ENCODE results near the gene ORC3. TPM values are rescaled to one million over a fixed set of nuclear protein-coding genes. Genes with fewer than 3 reads are reported as not detected.

ORC3 gene
- total RNA-seq, 2 donors from 2014 or later, result 8.2 to 14.8 TPM

DNA sequence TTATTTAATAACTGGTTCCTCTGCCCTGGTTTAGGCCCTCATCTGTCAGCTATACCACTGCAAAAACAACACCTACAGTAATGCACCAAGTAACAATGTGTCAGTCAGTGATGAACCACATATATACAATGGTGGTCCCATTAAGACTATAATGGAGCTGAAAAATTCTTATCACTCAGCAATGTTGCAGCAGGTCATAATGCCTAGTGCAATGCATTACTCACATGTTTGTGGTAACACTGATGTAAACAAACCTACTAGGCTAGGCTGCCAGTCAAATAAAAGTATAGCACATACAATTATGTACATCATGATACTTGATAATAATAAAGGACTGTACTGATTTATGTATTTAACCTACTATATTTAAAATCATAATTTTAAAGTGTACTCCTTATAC lies 31.5 kb upstream of the ORC3 start:
- peaks cover 3 to 13% of the 10 kb centered on the region in 2 donors for H3K36me3 ChIP-seq (replicated peaks in 1 of 2; ENCODE audit: insufficient read depth in 1 of 2, low read depth in 2 of 2)
- TF ChIP-seq POLR2A (IDR thresholded peaks at IDR 0.05), result no peak
- TF ChIP-seq, protein P1, sequence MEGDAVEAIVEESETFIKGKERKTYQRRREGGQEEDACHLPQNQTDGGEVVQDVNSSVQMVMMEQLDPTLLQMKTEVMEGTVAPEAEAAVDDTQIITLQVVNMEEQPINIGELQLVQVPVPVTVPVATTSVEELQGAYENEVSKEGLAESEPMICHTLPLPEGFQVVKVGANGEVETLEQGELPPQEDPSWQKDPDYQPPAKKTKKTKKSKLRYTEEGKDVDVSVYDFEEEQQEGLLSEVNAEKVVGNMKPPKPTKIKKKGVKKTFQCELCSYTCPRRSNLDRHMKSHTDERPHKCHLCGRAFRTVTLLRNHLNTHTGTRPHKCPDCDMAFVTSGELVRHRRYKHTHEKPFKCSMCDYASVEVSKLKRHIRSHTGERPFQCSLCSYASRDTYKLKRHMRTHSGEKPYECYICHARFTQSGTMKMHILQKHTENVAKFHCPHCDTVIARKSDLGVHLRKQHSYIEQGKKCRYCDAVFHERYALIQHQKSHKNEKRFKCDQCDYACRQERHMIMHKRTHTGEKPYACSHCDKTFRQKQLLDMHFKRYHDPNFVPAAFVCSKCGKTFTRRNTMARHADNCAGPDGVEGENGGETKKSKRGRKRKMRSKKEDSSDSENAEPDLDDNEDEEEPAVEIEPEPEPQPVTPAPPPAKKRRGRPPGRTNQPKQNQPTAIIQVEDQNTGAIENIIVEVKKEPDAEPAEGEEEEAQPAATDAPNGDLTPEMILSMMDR (IDR thresholded peaks at IDR 0.05), result no peak

DNA sequence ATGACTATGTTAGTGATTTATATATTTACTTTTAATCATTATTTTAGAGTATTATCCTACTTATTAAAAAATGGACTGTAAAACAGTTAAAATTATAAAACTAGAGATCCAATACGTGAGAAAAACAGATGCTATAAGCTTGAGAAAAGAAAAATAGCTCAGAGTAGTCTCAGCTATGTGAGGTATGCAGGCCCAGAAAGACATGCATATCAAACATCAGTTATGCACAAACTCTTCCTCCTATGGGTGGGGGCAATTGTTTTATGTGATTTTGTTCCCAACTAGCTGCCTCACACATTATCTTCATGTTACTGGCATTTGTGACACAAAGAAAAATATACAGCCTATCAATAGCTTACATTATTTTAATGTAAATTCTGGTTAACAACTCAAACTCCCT lies 28.9 kb upstream of the ORC3 start:
- no peak overlapping the region for H3K4me3 ChIP-seq
- peaks cover 5 to 12% of the 10 kb centered on the region in 2 donors for H3K36me3 ChIP-seq (replicated peaks in 1 of 2; ENCODE audit: insufficient read depth in 1 of 2, low read depth in 2 of 2)
- no peaks in the 10 kb centered on the region for H3K27me3 ChIP-seq
- H3K27ac ChIP-seq, result no peak overlapping the region
- DNase-seq, result no peak
- H3K9me3 ChIP-seq, result no peaks in the 10 kb centered on the region
- 77 to 90% methylated on average over 1 of the region's 1 CpG for WGBS, 2 donors
- TF ChIP-seq, protein P1 (IDR thresholded peaks at IDR 0.05), result no peak
- no peak for TF ChIP-seq POLR2A (IDR thresholded peaks at IDR 0.05)
- intact Hi-C loops (cut with DNase I), result no loop called here
- no peak for ATAC-seq
- H3K4me1 ChIP-seq, result no peaks in the 10 kb centered on the region

More for the DNA sequence above, 31.5 kb upstream of the ORC3 start:
- no peaks in the 10 kb centered on the region for H3K9me3 ChIP-seq
- H3K27me3 ChIP-seq, result no peaks in the 10 kb centered on the region
- DNase-seq, result no peak
- H3K27ac ChIP-seq, result no peak overlapping the region
- ATAC-seq, result no peak
- H3K4me3 ChIP-seq, result no peak overlapping the region
- intact Hi-C loops (cut with DNase I), result no loop called here
- no peaks in the 10 kb centered on the region for H3K4me1 ChIP-seq

DNA sequence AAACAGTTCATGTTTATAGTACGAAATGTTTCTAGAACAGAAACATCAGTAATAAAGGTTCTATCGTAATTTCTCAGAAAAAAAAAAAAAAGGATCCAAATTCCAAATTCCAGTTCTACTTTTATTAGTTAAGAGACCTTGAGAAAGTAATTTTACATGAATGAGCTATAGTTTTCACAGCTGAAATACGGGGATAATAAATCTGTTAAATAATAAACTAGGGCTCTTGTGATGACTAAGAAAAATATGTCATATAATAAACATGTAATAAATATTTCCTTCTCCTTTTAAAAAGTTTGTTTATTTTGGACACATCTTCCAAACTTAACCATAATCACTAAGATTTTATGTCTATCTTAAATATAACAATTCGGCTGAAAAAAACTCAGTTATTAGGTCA lies 17.9 kb upstream of the ORC3 start:
- DNase-seq (no peak), ATAC-seq (no peak)
- Histone ChIP-seq H3K36me3 (replicated peaks in 1 of 2; ENCODE audit: insufficient read depth in 1 of 2, low read depth in 2 of 2) (no peaks in the 10 kb centered on the region), H3K4me1 (peaks cover 6% of the 10 kb centered on the region), H3K4me3 (no peak overlapping the region), H3K27me3 (no peaks in the 10 kb centered on the region), H3K9me3 (no peaks in the 10 kb centered on the region), H3K27ac (no peak overlapping the region)
- intact Hi-C loops (cut with DNase I), result no loop called here
- WGBS, 2 donors, result 52 to 59% methylated on average over 4 of the region's 4 CpGs
- no peak for TF ChIP-seq POLR2A (IDR thresholded peaks at IDR 0.05)
- TF ChIP-seq, protein P1 (IDR thresholded peaks at IDR 0.05), result no peak

DNA sequence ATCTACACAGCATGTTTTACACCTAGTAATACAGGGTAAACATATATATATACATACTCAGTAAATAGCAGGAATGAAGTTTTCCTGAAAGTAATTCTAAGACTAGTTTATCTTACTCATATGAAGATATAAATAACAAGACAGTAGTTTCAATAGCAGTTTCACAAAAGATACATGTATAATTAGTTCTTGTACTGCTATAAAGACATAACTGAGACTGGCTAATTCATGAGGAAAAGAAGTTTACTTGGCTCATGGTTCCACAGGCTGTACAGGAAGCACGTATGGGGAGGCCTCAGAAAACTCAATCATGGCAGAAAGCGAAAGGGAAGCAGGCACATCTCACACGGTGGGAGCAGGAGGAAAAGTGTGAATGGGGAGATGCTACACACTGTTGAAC lies 17.1 kb upstream of the ORC3 start:
- no peak for DNase-seq
- no peaks in the 10 kb centered on the region for H3K9me3 ChIP-seq
- no peaks in the 10 kb centered on the region for H3K27me3 ChIP-seq
- no peaks in the 10 kb centered on the region for H3K36me3 ChIP-seq (replicated peaks in 1 of 2; ENCODE audit: insufficient read depth in 1 of 2, low read depth in 2 of 2)
- peaks cover 6% of the 10 kb centered on the region for H3K4me1 ChIP-seq
- ATAC-seq, result no peak
- WGBS, 2 donors, result 96 to 97% methylated on average over 3 of the region's 3 CpGs
- intact Hi-C loops (cut with DNase I), result no loop called here
- no peak overlapping the region for H3K4me3 ChIP-seq
- H3K27ac ChIP-seq, result no peak overlapping the region
- TF ChIP-seq POLR2A (IDR thresholded peaks at IDR 0.05), result no peak
- TF ChIP-seq, protein P1 (IDR thresholded peaks at IDR 0.05), result no peak

DNA sequence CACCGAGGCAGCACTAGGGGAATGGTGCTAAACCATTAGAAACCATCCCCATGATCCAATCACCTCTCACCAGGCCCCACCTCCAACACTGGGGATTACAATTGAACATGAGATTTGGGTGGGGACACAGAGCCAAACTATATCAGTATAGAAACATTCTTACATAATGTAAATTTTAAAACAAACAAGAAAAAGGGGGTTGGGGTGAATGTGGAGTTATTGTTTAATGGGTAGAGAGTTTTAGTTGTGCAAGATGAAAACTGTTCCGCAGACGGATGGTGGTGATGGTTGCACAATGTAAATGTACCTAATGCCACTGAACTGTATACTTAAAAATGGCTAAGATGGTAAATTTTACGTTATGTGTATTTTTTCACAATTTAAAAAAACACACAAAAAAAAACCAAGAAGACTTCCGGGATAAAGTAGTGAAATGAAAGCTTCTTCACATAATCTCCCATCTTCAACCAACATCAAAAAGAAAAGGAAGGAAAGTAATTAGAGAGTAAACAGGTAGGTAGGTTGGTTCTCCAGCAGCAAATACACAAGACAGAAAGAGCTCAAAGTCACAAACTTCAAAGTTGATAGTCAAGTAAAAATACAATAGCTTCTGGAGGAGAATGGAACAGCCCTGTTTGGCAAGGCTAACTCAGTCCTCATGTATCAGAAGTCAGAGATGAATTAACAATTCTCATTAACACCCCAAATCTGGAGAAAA lies 16.5 kb upstream of the ORC3 start:
- no peaks in the 10 kb centered on the region for H3K36me3 ChIP-seq (replicated peaks in 1 of 2; ENCODE audit: insufficient read depth in 1 of 2, low read depth in 2 of 2)
- intact Hi-C loops (cut with DNase I), result no loop called here
- H3K4me3 ChIP-seq, result no peak overlapping the region
- no peak for DNase-seq
- peaks cover 6% of the 10 kb centered on the region for H3K4me1 ChIP-seq
- TF ChIP-seq, protein P1 (IDR thresholded peaks at IDR 0.05), result no peak
- no peak for TF ChIP-seq POLR2A (IDR thresholded peaks at IDR 0.05)
- H3K27me3 ChIP-seq, result no peaks in the 10 kb centered on the region
- ATAC-seq, result no peak
- no peak overlapping the region for H3K27ac ChIP-seq
- 92 to 95% methylated on average over 5 of the region's 5 CpGs for WGBS, 2 donors
- H3K9me3 ChIP-seq, result no peaks in the 10 kb centered on the region

All from body of pancreas (tissue), 4 donors.